Prostate gland (tissue), 1 donor: ENCODE data around the gene ATRN.

Experiments used
- POLR2A ChIP-seq: fragments of 450-650 bp; IDR thresholded peaks from one replicate; pipeline ENCODE4 v1.6.1; 2016; ENCODE audit warnings: antibody characterized with exemption, mild to moderate bottlenecking
- POLR2AphosphoS5 ChIP-seq: sonication (generic); formaldehyde crosslinking; IDR thresholded peaks from one replicate; pipeline ENCODE4 v1.6.1; 2017; ENCODE audit warnings: antibody characterized with exemption

DNA sequence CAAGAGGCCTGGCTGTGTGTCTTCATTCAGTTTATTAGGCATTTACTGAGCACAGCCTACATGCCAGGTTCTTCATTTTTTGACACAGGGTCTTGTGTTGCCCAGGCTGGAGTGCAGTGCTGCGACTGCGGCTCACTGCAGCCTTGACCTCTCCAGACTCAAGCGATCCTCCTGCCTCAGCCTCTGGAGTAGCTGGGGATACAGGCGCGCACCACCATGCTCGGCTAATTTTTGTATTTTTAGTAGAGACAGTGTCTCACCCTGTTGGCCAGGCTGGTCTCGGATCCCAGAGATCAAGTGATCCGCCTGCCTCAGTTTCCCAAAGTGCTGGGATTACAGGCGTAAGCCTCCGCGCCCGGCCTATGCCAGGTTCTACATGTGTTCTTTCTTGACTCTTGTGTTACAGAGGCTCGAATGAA is 601 bp upstream of the ATRN start:
- TF ChIP-seq POLR2AphosphoS5: no peak
- no peak for TF ChIP-seq POLR2A
